ENCODE results near the gene BMP6. TPM values are rescaled to one million over a fixed set of nuclear protein-coding genes. Genes with fewer than 3 reads are reported as not detected.

Gene BMP6
- polyA plus RNA-seq, 1 donor (not counting 4 experiments of a cell fraction or from before 2014, with no cell fraction given), result 0.05 TPM

GRCh38 chr6:7910298-7910653 lies 184.4 kb downstream of the BMP6 start:
- Histone ChIP-seq H3K36me3 (ENCODE audit: control insufficient read depth in 2 of 2, extremely low read depth in 1 of 2, insufficient read depth in 2 of 2, low read length in 2 of 2) (peaks cover 0 to 5% of the 10 kb centered on the region in 2 experiments), H3K27ac (ENCODE audit: control insufficient read depth, insufficient read depth, low read length) (peak overlapping the region; percentile 40), H4K20me1 (ENCODE audit: control insufficient read depth, extremely low read depth, insufficient read depth, low read length) (no peaks in the 10 kb centered on the region), H3K4me3 (ENCODE audit: control insufficient read depth in 2 of 3, extremely low read depth in 1 of 3, insufficient read depth in 2 of 3, low read depth in 1 of 3, low read length in 3 of 3) (peak overlapping the region; percentile 54 to 81 (median 55)), H3K27me3 (ENCODE audit: control insufficient read depth, extremely low read depth, insufficient read depth, low read length) (peaks cover 20% of the 10 kb centered on the region), H2AFZ (ENCODE audit: control insufficient read depth, low read length) (no peak overlapping the region), H3K4me1 (ENCODE audit: control insufficient read depth, extremely low read depth, insufficient read depth, low read length) (peaks cover 11% of the 10 kb centered on the region), H3K9ac (ENCODE audit: control insufficient read depth, extremely low read depth, insufficient read depth, low read length) (peak overlapping the region; percentile 89), H3K9me1 (ENCODE audit: control insufficient read depth, extremely low read depth, insufficient read depth, low read length) (no peaks in the 10 kb centered on the region), H3K4me2 (ENCODE audit: control insufficient read depth, extremely low read depth, insufficient read depth, low read depth, low read length) (no peak overlapping the region), H3K79me2 (ENCODE audit: control insufficient read depth, insufficient read depth, low read length) (peaks cover 43% of the 10 kb centered on the region), H3K9me3 (ENCODE audit: control insufficient read depth, low read depth, low read length) (no peaks in the 10 kb centered on the region)
- dilution Hi-C loops (cut with MboI; ENCODE audit: extremely low pct_ligation_motif_present, low sequenced_read_pairs), result no loop called here
- TF ChIP-seq EZH2 (IDR thresholded peaks at IDR 0.05; ENCODE audit: low read length), result no peak
- TF ChIP-seq CTCF (optimal IDR thresholded peaks at IDR 0.05 in 1 of 3, IDR thresholded peaks at IDR 0.05 in 1 of 3, conservative IDR thresholded peaks at IDR 0.05 in 1 of 3; ENCODE audit: extremely low read depth in 1 of 3, insufficient read depth in 2 of 3, low read length in 3 of 3), result no peak
- FAIRE-seq, result no peak
- no peak for DNase-seq (ENCODE audit: low read depth, low spot score)

GRCh38 chr6:7910654-7911344 lies 184.9 kb downstream of the BMP6 start, which contains the start of gene TXNDC5:
Gene TXNDC5, minus strand, starts transcription at chr6:7910788. Its CDS starts 12 bp downstream, at chr6:7910776.
- H3K4me2 ChIP-seq (ENCODE audit: control insufficient read depth, extremely low read depth, insufficient read depth, low read depth, low read length), result peak within 1 kb of the TSS; percentile 98
- FAIRE-seq, result no peak
- H3K27ac ChIP-seq (ENCODE audit: control insufficient read depth, insufficient read depth, low read length), result peak within 1 kb of the TSS; percentile 71
- H3K4me3 ChIP-seq (ENCODE audit: control insufficient read depth in 2 of 3, extremely low read depth in 1 of 3, insufficient read depth in 2 of 3, low read depth in 1 of 3, low read length in 3 of 3), result peak within 1 kb of the TSS; percentile 54 to 81 (median 72)
- no peak for TF ChIP-seq CTCF (optimal IDR thresholded peaks at IDR 0.05 in 1 of 3, IDR thresholded peaks at IDR 0.05 in 1 of 3, conservative IDR thresholded peaks at IDR 0.05 in 1 of 3; ENCODE audit: extremely low read depth in 1 of 3, insufficient read depth in 2 of 3, low read length in 3 of 3)
- no peak for TF ChIP-seq EZH2 (IDR thresholded peaks at IDR 0.05; ENCODE audit: low read length)
- no peak for DNase-seq (ENCODE audit: low read depth, low spot score)
- peaks cover 11% of the 10 kb centered on the region for H3K4me1 ChIP-seq (ENCODE audit: control insufficient read depth, extremely low read depth, insufficient read depth, low read length)
- dilution Hi-C loops (cut with MboI; ENCODE audit: extremely low pct_ligation_motif_present, low sequenced_read_pairs), result no loop called here
- peak within 1 kb of the TSS; percentile 90 for H2AFZ ChIP-seq (ENCODE audit: control insufficient read depth, low read length)
- H3K79me2 ChIP-seq (ENCODE audit: control insufficient read depth, insufficient read depth, low read length), result peaks cover 39% of the 10 kb centered on the region
- H3K36me3 ChIP-seq (ENCODE audit: control insufficient read depth in 2 of 2, extremely low read depth in 1 of 2, insufficient read depth in 2 of 2, low read length in 2 of 2), result peaks cover 0 to 5% of the 10 kb centered on the region in 2 experiments
- no peaks in the 10 kb centered on the region for H3K9me3 ChIP-seq (ENCODE audit: control insufficient read depth, low read depth, low read length)
- H3K27me3 ChIP-seq (ENCODE audit: control insufficient read depth, extremely low read depth, insufficient read depth, low read length), result peaks cover 20% of the 10 kb centered on the region
- H3K9ac ChIP-seq (ENCODE audit: control insufficient read depth, extremely low read depth, insufficient read depth, low read length), result peak within 1 kb of the TSS; percentile 89
- H3K9me1 ChIP-seq (ENCODE audit: control insufficient read depth, extremely low read depth, insufficient read depth, low read length), result no peaks in the 10 kb centered on the region
- H4K20me1 ChIP-seq (ENCODE audit: control insufficient read depth, extremely low read depth, insufficient read depth, low read length), result no peaks in the 10 kb centered on the region

All from keratinocyte (primary cell).